Natural killer cell treated with Interleukin-12 subunit alpha and Interleukin-12 subunit beta and Interleukin-15 and Interleukin-18, amount 100 ng/mL, for 72 hours (primary cell): ENCODE results near the gene SCO1. TPM values are rescaled to one million over a fixed set of nuclear protein-coding genes. Genes with fewer than 3 reads are reported as not detected.
"Not testable (repeated sequence)": the region's sequence is repeated elsewhere in the genome, so short reads cannot be mapped to it uniquely, and the experiment has no call there.

Experiments used
- ATAC-seq, 2 donors: fragments of 150-1000 bp; cut with Tn5 transposase in 1 of 2; sonication (Bioruptor Pico), chemical (Tn5 transposase) in 1 of 2; 2 replicates each; pipeline ENCODE4 v1.10.0; 2021
- DNase-seq: peaks from one replicate; pipeline ENCODE4 v3.0.0; 2022; ENCODE audit warnings: low spot score
- H3K27ac Mint-ChIP-seq, 2 donors: 1 replicate in 1 of 2; 2 replicates in 1 of 2; pipeline ENCODE4 v1.8.0; 2022; ENCODE audit warnings: mixed read lengths in 2 of 2, mild to moderate bottlenecking in 1 of 2, moderate library complexity in 1 of 2
- H3K27me3 Mint-ChIP-seq, 2 donors: 1 replicate in 1 of 2; 2 replicates in 1 of 2; pipeline ENCODE4 v1.8.0; 2022; ENCODE audit warnings: mixed read lengths in 2 of 2
- H3K36me3 Mint-ChIP-seq: one replicate; pipeline ENCODE4 v1.8.0; 2022; ENCODE audit warnings: mixed read lengths
- H3K4me1 Mint-ChIP-seq, 2 donors: 1 replicate in 1 of 2; 2 replicates in 1 of 2; pipeline ENCODE4 v1.8.0; 2022; ENCODE audit warnings: low read depth in 2 of 2, mixed read lengths in 2 of 2, mild to moderate bottlenecking in 1 of 2
- H3K4me3 Mint-ChIP-seq: one replicate; pipeline ENCODE4 v1.8.0; 2022; ENCODE audit warnings: mixed read lengths
- H3K9me3 Mint-ChIP-seq: 2 replicates; pipeline ENCODE4 v1.8.0; 2022; ENCODE audit warnings: mixed read lengths
- total RNA-seq, 2 donors: library from RNA; stranded (reverse); gene quantifications; one replicate each; pipeline ENCODE4 v1.2.3, GENCODE V29; 2022

SCO1 gene
- total RNA-seq, 2 donors from 2014 or later = 28.3 to 33.8 TPM

DNA sequence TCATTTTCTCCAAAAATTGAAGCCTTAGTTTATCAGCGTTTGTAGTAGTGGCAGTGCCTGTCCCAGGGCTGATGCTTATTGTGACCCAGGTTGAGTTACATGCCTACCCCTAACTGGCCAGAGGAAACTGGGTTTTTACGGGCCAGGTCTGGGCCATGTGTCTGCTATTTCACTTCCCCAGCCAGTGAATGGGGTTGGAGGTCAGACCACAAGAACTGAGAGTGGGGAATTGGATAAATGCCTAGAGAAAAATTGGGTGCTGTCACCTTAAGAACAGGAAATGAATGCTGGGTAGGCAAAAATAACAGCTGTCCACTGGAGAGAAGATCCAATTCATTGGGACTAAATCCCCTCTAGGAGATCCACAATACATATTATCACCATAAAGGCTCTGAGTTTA, 5.2 kb upstream of the SCO1 start:
- H3K36me3 Mint-ChIP-seq = peaks cover 17% of the 10 kb centered on the region
- H3K4me3 Mint-ChIP-seq = no peak overlapping the region
- peaks cover 15 to 31% of the 10 kb centered on the region in 2 donors for H3K4me1 Mint-ChIP-seq

DNA sequence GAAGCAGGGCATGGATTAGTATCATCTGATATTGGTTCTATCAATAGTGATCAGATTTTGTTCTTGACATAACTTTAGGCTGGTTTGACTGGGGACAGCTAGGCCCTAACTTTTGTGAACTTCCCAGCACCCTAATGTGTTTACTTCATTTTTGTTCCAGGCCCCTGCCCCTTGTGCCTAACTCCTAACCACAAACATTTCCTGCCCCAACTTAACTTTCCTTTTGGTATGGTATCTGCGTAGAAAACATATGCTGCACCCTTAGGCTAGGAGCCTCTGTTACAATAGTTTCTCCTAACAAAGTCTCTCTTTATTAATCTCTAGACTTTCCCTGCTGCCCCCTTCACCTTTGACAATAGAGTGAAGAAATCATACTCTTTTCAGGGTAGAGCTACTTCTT, 2.5 kb upstream of the SCO1 start:
- Mint-ChIP-seq H3K9me3 (no peaks in the 10 kb centered on the region), H3K4me1 (peaks cover 24 to 30% of the 10 kb centered on the region in 2 donors)

More for the DNA sequence above, 5.2 kb upstream of the SCO1 start:
- no peak overlapping the region for H3K27ac Mint-ChIP-seq
- no peaks in the 10 kb centered on the region for H3K9me3 Mint-ChIP-seq
- ATAC-seq (no peak), DNase-seq (no peak)
- H3K27me3 Mint-ChIP-seq = no peaks in the 10 kb centered on the region

DNA sequence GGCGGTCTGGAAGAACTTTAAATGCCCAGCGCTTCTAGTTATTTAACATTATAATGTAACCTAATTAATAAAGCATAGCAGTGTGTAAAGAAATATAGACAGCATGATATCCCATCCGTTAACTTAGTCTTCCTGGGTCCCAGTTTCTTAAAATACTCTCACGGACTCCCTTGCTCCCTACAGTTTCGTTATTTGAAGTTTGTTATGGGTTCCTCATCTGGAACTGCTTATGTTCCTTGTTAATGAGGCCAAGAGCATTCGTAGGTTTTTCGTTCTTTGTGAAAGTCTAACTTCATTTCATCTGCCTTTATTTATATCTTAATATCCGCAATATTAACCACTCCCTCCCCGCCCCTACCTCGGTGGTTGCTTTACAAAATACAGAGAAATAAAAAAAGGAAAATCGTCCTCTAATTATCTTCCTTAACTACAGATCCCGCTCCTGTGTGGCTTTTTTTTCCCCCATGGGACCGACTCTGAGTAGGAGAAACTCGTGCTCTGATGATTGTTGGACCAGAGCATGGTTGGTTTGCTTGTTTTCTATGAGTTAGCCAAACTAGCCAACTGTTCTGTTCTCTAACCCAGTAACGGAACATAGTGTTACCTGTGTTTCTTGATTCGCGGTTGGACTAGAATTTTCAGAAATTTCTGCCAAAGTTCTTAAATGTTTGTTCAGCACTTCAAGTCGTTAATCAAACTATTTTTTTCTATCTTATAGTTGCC, 924 bp upstream of the SCO1 start:
- H3K27me3 Mint-ChIP-seq = no peaks in the 10 kb centered on the region
- H3K27ac Mint-ChIP-seq = peak overlapping the region; percentile 94 to 96
- H3K4me1 Mint-ChIP-seq = peaks cover 24 to 35% of the 10 kb centered on the region in 2 donors
- DNase-seq (no peak), ATAC-seq (no peak)
- H3K9me3 Mint-ChIP-seq = no peaks in the 10 kb centered on the region
- H3K36me3 Mint-ChIP-seq = peaks cover 16% of the 10 kb centered on the region
- peak overlapping the region; percentile 92 for H3K4me3 Mint-ChIP-seq

More for the DNA sequence above, 2.5 kb upstream of the SCO1 start:
- ATAC-seq = no peak
- Mint-ChIP-seq H3K4me3 (peak overlapping the region; percentile 31), H3K27me3 (no peaks in the 10 kb centered on the region), H3K36me3 (peaks cover 5% of the 10 kb centered on the region), H3K27ac (peak overlapping the region; percentile 9 to 47)
- DNase-seq = no peak

DNA sequence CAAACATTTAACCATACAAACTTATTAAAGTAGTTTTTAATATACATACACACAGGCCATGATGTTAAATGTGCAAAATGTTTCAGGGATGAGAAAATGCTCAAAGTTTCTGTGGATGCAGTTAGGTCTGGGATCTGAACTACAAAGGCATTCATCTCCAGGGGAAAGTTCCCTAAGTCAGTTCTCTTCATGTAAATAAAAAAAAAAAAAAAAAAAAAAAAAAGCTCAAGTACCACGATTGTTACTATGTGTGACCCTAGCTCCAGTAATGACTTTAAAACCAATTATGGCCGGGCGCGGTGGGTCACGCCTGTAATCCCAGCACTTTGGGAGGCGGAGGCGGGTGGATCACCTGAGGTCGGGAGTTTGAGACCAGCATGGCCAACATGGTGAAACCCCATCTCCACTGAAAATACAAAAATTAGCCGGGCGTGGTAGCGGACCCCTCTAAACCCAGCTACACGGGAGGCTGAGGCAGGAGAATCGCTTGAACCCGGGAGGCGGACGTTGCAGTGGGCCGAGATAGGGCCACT, 1.4 kb downstream of the SCO1 start:
- H3K4me3 Mint-ChIP-seq = peak overlapping the region; percentile 92
- H3K27me3 Mint-ChIP-seq, DNase-seq, H3K9me3 Mint-ChIP-seq, ATAC-seq: not testable (repeated sequence)
- peaks cover 11% of the 10 kb centered on the region for H3K36me3 Mint-ChIP-seq
- H3K27ac Mint-ChIP-seq = peak overlapping the region; percentile 94 to 96
- H3K4me1 Mint-ChIP-seq = peaks cover 21 to 39% of the 10 kb centered on the region in 2 donors

DNA sequence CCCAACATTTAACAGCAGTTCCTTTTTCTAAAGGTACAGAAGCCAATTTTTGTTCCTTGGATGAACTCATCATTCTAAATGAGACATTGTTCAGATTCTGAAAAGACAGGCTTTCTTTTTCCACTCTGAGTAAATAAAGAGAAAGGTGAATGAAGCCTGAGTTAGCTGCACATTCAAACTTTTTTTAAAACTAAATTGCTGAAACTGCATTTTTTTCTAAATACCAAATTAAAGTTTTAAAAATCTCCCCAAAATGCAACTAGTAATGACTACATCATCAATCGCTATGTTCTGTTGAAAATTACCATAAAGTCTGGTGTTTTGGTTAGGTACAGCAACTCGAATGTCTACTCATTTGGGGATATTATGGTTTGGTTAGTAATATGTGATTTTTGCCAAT, 9.8 kb downstream of the SCO1 start:
- Mint-ChIP-seq H3K9me3 (no peaks in the 10 kb centered on the region), H3K4me1 (peaks cover 12 to 16% of the 10 kb centered on the region in 2 donors), H3K4me3 (no peak overlapping the region), H3K36me3 (peaks cover 30% of the 10 kb centered on the region), H3K27me3 (no peaks in the 10 kb centered on the region), H3K27ac (no peak overlapping the region)
- DNase-seq = no peak
- no peak for ATAC-seq

DNA sequence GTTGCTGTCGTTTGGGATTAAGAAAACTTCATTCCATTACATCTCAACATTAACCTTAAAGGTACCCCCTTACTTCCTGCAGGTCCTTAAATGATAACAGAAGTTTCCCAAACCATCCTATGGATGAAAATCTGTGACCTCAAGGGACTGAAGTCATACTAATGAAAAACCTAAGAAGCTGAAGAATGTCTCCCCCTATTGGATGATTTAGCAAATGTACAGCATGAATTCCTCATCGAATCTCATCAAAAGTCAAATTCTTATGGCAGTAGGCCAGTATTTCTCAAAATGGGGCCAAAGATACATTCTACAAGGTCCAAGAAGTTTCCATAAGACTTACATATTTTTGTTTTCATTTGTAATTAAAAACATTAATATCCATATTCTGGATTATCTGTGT, 13.5 kb downstream of the SCO1 start:
- ATAC-seq = no peak
- no peak overlapping the region for H3K4me3 Mint-ChIP-seq
- no peak for DNase-seq
- no peak overlapping the region for H3K27ac Mint-ChIP-seq
- no peaks in the 10 kb centered on the region for H3K9me3 Mint-ChIP-seq
- peaks cover 0 to 4% of the 10 kb centered on the region in 2 donors for H3K4me1 Mint-ChIP-seq
- H3K36me3 Mint-ChIP-seq = peaks cover 22% of the 10 kb centered on the region
- no peaks in the 10 kb centered on the region for H3K27me3 Mint-ChIP-seq

DNA sequence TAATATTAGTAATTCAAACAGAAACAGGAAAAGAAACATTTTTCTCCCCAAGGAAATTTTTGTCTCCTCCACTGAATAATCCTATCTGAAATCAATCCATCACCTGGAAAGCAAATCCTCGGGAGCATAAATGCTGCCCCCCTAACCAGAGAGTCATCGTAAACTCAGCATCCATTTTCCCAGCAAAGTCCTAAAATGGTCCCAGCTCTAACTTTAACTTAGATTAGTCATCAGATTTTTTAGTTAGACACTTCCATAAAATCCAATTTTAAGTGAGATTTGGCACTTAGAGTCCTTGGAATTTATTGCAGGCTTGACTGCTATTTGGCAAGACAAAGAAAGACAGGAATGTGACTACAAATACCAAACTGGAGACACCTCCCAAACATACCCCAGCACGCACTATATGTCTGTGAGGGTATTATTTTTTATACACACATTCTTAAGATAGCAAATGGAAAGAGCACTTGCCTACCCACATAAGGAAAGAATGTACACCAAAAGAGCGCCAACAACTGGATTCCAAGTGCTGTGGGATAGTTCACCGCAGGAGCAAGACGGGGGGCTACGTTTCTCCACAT, 15.4 kb downstream of the SCO1 start:
- H3K9me3 Mint-ChIP-seq = no peaks in the 10 kb centered on the region
- peaks cover 22% of the 10 kb centered on the region for H3K36me3 Mint-ChIP-seq
- ATAC-seq = no peak
- H3K4me1 Mint-ChIP-seq = no peaks in the 10 kb centered on the region
- no peak overlapping the region for H3K27ac Mint-ChIP-seq
- DNase-seq = no peak
- H3K27me3 Mint-ChIP-seq = no peaks in the 10 kb centered on the region
- H3K4me3 Mint-ChIP-seq = no peak overlapping the region

DNA sequence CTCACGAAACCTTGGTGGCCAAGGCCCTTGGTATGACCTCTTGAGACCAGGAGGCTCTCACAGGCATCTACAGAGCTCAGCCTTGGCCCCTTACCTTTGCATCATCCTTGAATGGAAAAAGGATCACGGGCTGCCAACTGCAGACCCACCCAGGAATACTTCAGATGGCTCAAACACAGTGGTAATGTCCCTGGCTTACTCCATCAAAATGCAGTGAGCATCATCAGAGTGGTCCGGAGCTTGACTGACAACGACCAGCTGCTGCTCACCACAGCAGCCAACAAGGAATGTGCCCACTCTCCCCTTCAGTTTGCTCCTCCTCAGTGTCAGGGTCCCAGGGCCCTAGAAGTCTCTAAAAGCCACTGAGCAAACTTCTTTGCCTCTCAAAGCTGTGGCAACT, 22.6 kb downstream of the SCO1 start:
- Mint-ChIP-seq H3K4me1 (no peaks in the 10 kb centered on the region), H3K4me3 (no peak overlapping the region), H3K9me3 (no peaks in the 10 kb centered on the region), H3K27me3 (no peaks in the 10 kb centered on the region), H3K36me3 (peaks cover 7% of the 10 kb centered on the region), H3K27ac (no peak overlapping the region)
- DNase-seq = no peak
- ATAC-seq = no peak

DNA sequence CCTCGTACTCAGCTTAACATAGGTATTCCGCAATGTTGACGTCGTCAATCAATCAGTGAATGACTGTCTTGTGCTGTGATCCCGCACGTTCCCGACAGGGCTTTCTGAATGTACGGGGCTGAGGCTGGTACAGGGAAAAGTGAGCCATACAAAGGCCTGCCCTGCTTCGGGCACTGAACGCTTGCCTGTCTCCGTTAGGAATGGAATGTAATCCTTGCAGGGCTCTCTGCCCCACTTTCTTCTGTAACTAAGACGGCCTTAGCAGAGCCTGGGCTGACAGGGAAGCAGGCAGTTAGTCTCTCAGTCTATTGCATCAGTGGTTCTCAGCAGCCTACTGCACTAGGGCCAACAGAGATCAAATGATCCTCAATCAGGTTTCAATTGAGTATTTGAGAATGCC, 24.0 kb downstream of the SCO1 start:
- ATAC-seq (no peak), DNase-seq (no peak)
- H3K27me3 Mint-ChIP-seq = no peaks in the 10 kb centered on the region
- H3K36me3 Mint-ChIP-seq = peaks cover 7% of the 10 kb centered on the region
- H3K9me3 Mint-ChIP-seq = no peaks in the 10 kb centered on the region
- no peak overlapping the region for H3K4me3 Mint-ChIP-seq
- no peak overlapping the region for H3K27ac Mint-ChIP-seq
- no peaks in the 10 kb centered on the region for H3K4me1 Mint-ChIP-seq

DNA sequence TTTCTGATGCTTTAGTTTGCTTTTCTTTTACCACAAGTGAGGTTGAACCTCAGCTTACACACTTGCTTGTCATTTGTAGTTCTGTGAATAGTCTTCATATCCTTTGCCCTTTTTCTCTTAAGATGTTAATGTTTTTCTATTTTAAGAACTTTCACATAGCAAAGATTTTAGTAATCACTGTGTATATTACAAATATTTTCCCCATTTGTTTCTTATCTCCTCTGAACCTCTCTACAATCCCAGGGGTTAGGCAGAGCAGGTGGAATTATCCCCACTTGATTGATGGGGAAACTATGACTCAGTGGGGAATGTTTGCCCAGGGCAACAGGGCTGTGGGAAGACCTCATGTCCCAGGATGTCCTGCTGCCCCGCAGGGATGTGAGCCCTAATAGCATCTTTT, 28.6 kb downstream of the SCO1 start:
- no peaks in the 10 kb centered on the region for H3K4me1 Mint-ChIP-seq
- no peaks in the 10 kb centered on the region for H3K27me3 Mint-ChIP-seq
- no peak for DNase-seq
- ATAC-seq = no peak
- H3K27ac Mint-ChIP-seq = no peak overlapping the region
- H3K36me3 Mint-ChIP-seq = peaks cover 5% of the 10 kb centered on the region
- no peak overlapping the region for H3K4me3 Mint-ChIP-seq
- no peaks in the 10 kb centered on the region for H3K9me3 Mint-ChIP-seq

DNA sequence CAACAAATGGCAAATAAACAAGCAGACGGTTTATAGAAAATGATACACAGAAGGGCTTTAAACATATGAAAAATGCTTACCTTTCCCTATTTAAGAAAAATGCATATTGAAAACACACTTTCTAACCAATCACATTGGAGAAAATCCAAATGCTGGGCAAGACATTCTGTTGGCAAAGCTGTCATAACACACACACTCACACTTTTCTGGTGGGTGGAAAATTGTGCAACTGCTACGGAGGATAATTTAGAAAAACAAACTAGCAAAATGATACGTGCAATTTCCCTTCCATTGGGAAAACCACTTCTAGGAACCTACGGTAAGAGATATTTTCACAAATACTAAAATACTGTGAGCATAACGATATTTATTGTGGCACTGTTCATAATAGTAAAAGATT, 30.4 kb downstream of the SCO1 start:
- no peak overlapping the region for H3K27ac Mint-ChIP-seq
- no peaks in the 10 kb centered on the region for H3K4me1 Mint-ChIP-seq
- no peaks in the 10 kb centered on the region for H3K9me3 Mint-ChIP-seq
- H3K4me3 Mint-ChIP-seq = no peak overlapping the region
- ATAC-seq (no peak), DNase-seq (no peak)
- peaks cover 5% of the 10 kb centered on the region for H3K36me3 Mint-ChIP-seq
- no peaks in the 10 kb centered on the region for H3K27me3 Mint-ChIP-seq

DNA sequence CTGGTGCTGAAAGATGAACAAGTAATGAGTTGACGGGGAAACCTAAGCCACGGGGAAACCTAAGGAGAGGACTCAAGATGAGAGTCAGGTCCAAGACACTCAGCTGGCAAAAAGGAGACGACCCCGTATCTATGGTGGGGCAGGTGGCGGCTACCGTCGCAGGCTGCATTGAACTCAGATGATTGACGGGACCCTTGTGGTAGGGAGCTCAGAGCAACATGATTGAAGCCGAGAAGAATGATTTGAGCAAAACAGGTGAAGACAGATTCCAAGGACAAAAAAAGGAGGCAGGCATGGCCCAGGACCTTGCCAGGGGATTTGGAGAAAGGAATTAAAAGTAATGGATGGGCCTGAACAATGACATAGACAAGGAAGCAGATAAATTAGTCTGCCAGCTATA, 32.8 kb downstream of the SCO1 start:
- Mint-ChIP-seq H3K36me3 (peaks cover 5% of the 10 kb centered on the region), H3K27ac (no peak overlapping the region), H3K4me3 (no peak overlapping the region), H3K27me3 (no peaks in the 10 kb centered on the region), H3K4me1 (no peaks in the 10 kb centered on the region), H3K9me3 (no peaks in the 10 kb centered on the region)
- DNase-seq = no peak
- no peak for ATAC-seq

DNA sequence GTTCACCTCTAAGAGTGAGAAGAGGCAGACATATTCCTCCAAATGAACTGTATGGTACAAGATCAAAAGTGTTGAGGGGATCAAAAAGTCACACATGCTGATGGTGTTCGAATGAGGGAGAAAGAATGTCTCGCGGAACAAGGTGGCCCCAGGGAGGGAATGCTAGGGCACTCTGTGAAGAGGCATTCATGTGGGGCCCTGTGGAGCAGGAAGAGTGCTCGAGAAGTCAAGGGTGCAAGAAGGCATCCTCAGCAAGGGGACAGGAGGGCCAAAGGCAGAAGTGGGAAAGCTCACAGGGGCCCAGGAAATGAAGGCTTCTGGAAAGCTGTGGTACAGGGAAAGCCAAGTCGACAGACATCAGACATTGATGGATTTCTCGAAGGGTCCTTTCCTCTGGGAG, 34.1 kb downstream of the SCO1 start:
- Mint-ChIP-seq H3K4me3 (no peak overlapping the region), H3K36me3 (peaks cover 5% of the 10 kb centered on the region), H3K27ac (no peak overlapping the region), H3K4me1 (no peaks in the 10 kb centered on the region), H3K9me3 (no peaks in the 10 kb centered on the region), H3K27me3 (no peaks in the 10 kb centered on the region)
- ATAC-seq = no peak
- no peak for DNase-seq

DNA sequence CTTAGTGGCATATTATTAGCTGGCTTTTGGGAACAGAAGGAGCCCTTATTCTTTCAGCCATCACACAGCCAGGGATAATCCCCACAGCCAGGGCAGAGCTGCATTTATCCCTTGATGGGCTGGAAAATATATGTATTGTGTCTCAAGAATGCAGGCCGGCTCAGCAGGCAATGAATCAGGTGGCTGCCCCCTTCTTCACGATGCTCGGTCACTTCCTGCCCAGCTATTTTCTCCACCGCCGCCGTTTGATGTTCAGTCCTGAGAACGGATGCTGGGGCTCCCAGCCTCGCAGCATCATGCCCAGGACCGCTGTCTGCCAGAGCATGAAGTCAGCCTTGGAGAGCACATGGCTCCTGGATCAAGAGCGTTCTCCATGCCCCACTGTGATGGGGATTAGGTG, 35.9 kb downstream of the SCO1 start:
- Mint-ChIP-seq H3K36me3 (peaks cover 5% of the 10 kb centered on the region), H3K9me3 (no peaks in the 10 kb centered on the region), H3K27me3 (no peaks in the 10 kb centered on the region), H3K4me3 (no peak overlapping the region), H3K4me1 (no peaks in the 10 kb centered on the region), H3K27ac (no peak overlapping the region)
- no peak for ATAC-seq
- no peak for DNase-seq
